Naive thymus-derived CD4-positive, alpha-beta T cell (primary cell): ENCODE data around the gene SOS1. TPM values are rescaled to one million over a fixed set of nuclear protein-coding genes. Genes with fewer than 3 reads are reported as not detected.
"Not testable (repeated sequence)": the region's sequence is repeated elsewhere in the genome, so short reads cannot be mapped to it uniquely, and the experiment has no call there.

ENCODE experiments used
- ATAC-seq: fragments of 150-1000 bp; cut with Tn5 transposase; 2 replicates; pipeline ENCODE4 v1.10.0; 2021; ENCODE audit warnings: mild to moderate bottlenecking, moderate library complexity
- CTCF ChIA-PET: fragments of 350-600 bp; sonication (Branson Sonifier 250); formaldehyde crosslinking; loops from one replicate; lab custom pipeline; 2021; ENCODE audit warnings: antibody characterized with exemption; lab: Charles Lee
- POLR2A ChIA-PET: fragments of 350-600 bp; sonication (Branson Sonifier 250); formaldehyde crosslinking; loops from one replicate; lab custom pipeline; 2021; ENCODE audit warnings: antibody characterized with exemption, inconsistent platforms; lab: Charles Lee
- DNase-seq, 9 donors: peaks; one replicate each; pipeline versions ENCODE4 v3.0.0 to v3.0.0-alpha.2; 2020 to 2022; ENCODE audit warnings: mixed read lengths in 1 of 9
- H3K27ac ChIP-seq: one replicate; pipeline ENCODE4 v1.7.0; 2013; ENCODE audit warnings: mild to moderate bottlenecking, low read depth, low read length, moderate library complexity
- H3K27me3 ChIP-seq, 2 donors: one replicate each; pipeline ENCODE4 v1.7.0; 2013; ENCODE audit warnings: low read length in 2 of 2, mild to moderate bottlenecking in 2 of 2, moderate library complexity in 2 of 2; ENCODE audit not compliant: control insufficient read depth in 2 of 2, insufficient read depth in 2 of 2
- H3K36me3 ChIP-seq, 3 experiments: 1 replicate in 2 of 3; 2 replicates in 1 of 3; pipeline ENCODE4 v1.7.0; 2013; ENCODE audit warnings: low read length in 3 of 3, mild to moderate bottlenecking in 3 of 3, moderate library complexity in 1 of 3; ENCODE audit not compliant: insufficient read depth in 3 of 3, control insufficient read depth in 2 of 3
- H3K4me1 ChIP-seq, 2 donors: one replicate each; pipeline ENCODE4 v1.7.0; 2013; ENCODE audit warnings: low read length in 2 of 2, mild to moderate bottlenecking in 2 of 2, moderate library complexity in 1 of 2; ENCODE audit not compliant: control insufficient read depth in 2 of 2, insufficient read depth in 2 of 2
- H3K4me3 ChIP-seq: 2 replicates; pipeline ENCODE4 v1.7.0; 2013; ENCODE audit warnings: mild to moderate bottlenecking, low read length
- H3K9me3 ChIP-seq, 3 experiments: 1 replicate in 2 of 3; 2 replicates in 1 of 3; pipeline ENCODE4 v1.7.0; 2013; ENCODE audit warnings: low read length in 3 of 3; ENCODE audit not compliant: control insufficient read depth in 2 of 3
- H3K27ac Mint-ChIP-seq, 9 donors: one replicate each; pipeline ENCODE4 v1.8.0; 2020 to 2022; ENCODE audit warnings: mixed read lengths in 9 of 9, mild to moderate bottlenecking in 8 of 9, moderate library complexity in 5 of 9, inconsistent platforms in 2 of 9
- H3K27me3 Mint-ChIP-seq, 5 donors: one replicate each; pipeline ENCODE4 v1.8.0; 2021 to 2022; ENCODE audit warnings: mixed read lengths in 5 of 5, mild to moderate bottlenecking in 1 of 5
- H3K36me3 Mint-ChIP-seq, 5 donors: one replicate each; pipeline ENCODE4 v1.8.0; 2020 to 2022; ENCODE audit warnings: mixed read lengths in 5 of 5, mild to moderate bottlenecking in 3 of 5, inconsistent platforms in 1 of 5
- H3K4me1 Mint-ChIP-seq, 7 donors: one replicate each; pipeline ENCODE4 v1.8.0; 2020 to 2022; ENCODE audit warnings: mixed read lengths in 7 of 7, mild to moderate bottlenecking in 3 of 7, inconsistent platforms in 1 of 7
- H3K4me3 Mint-ChIP-seq, 10 donors: one replicate each; pipeline ENCODE4 v1.8.0; 2020 to 2022; ENCODE audit warnings: mild to moderate bottlenecking in 10 of 10, mixed read lengths in 10 of 10, moderate library complexity in 6 of 10, inconsistent platforms in 2 of 10
- H3K9me3 Mint-ChIP-seq, 11 donors: one replicate each; pipeline ENCODE4 v1.8.0; 2020 to 2022; ENCODE audit warnings: mixed read lengths in 11 of 11, mild to moderate bottlenecking in 4 of 11, inconsistent platforms in 1 of 11, moderate library complexity in 1 of 11
- intact Hi-C, 2 donors: fragments of 100-400 bp; cut with micrococcal nuclease; formaldehyde crosslinking; loops; one replicate each; pipeline ENCODE4 v1.15.1; 2023
- polyA plus RNA-seq, 2 donors: library from polyadenylated mRNA; unstranded; fragments of 300-500 nt; fragmentation: Illumina TruSeq; gene quantifications; one replicate each; pipeline ENCODE4 v1.2.3, GENCODE V29; 2021
- total RNA-seq, 6 experiments: library from RNA in 5 of 6; stranded (reverse) in 5 of 6; gene quantifications; 1 replicate in 5 of 6; 2 replicates in 1 of 6; pipeline ENCODE4 v1.2.3 and lab custom pipeline; 2021 to 2026

SOS1 gene
- total and polyA plus RNA-seq, 7 experiments from 2014 or later = 6.3 to 323 (median 34.8) TPM

DNA sequence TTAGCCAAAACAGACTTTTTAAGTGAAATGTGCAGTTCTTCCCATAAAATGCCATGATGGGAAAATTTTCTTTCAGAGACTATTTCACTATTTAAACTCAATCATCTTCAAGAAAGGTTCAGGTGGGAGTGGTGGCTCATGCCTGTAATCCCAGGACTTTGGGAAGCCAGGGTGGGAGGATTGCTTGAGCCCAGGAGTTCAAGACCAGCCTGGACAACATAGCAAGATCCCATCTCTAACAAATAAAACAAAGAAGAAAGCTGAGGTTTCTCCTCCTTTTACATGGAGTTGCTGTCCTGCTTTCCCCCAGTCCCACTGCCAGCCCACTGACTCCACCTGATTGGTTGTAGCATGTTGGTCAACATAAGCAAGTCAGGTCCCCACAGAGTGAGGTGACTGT, 25.8 kb upstream of the SOS1 start:
- no peak for DNase-seq
- Histone ChIP-seq H3K9me3 (no peaks in the 10 kb centered on the region), H3K27me3 (no peaks in the 10 kb centered on the region), H3K27ac (no peak overlapping the region), H3K4me1 (no peaks in the 10 kb centered on the region), H3K4me3 (no peak overlapping the region), H3K36me3 (no peaks in the 10 kb centered on the region)
- POLR2A ChIA-PET = no interaction called here
- Mint-ChIP-seq H3K36me3 (peaks cover 0 to 9% (median 0%) of the 10 kb centered on the region in 5 donors), H3K27ac (no peak overlapping the region), H3K27me3 (no peaks in the 10 kb centered on the region), H3K4me3 (no peak overlapping the region), H3K4me1 (peaks cover 0 to 39% (median 0%) of the 10 kb centered on the region in 7 donors), H3K9me3 (peaks cover 0 to 2% (median 0%) of the 10 kb centered on the region in 11 donors)
- CTCF ChIA-PET = no interaction called here
- intact Hi-C loops = no loop called here
- ATAC-seq = no peak

DNA sequence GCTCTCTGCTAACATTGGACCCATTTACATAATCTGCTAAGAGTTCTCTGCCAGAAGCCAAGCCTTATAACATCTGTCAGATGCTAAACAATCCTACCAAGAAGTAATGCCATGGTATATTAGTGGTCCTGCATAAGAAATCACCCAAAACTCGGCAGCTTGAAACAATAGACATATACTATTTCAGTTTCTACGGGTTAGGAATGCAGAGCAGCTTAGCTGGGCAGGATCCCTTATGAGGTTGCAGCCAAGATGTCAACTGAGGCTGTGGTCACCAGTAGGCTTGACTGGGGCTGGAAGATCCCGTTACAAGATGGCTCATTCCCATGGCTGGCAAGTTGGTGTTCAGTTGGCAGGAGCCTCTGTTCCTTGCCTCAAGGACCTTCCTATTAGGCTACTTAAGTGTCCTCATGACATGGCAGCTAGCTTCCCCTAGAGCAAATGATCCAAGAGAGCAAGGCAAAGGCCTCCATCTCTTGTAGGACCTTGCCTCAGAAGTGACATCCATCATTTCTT, 25.1 kb upstream of the SOS1 start:
- ChIA-PET POLR2A (no interaction called here), CTCF (no interaction called here)
- DNase-seq (no peak), ATAC-seq (no peak)
- peaks cover 0 to 2% (median 0%) of the 10 kb centered on the region in 11 donors for H3K9me3 Mint-ChIP-seq
- H3K4me1 Mint-ChIP-seq = peaks cover 0 to 45% (median 0%) of the 10 kb centered on the region in 7 donors
- no peaks in the 10 kb centered on the region for H3K9me3 ChIP-seq
- no peak overlapping the region for H3K27ac ChIP-seq
- no peak overlapping the region for H3K4me3 Mint-ChIP-seq
- H3K36me3 Mint-ChIP-seq = peaks cover 0 to 11% (median 0%) of the 10 kb centered on the region in 5 donors
- intact Hi-C loops = no loop called here
- no peak overlapping the region for H3K27ac Mint-ChIP-seq
- no peaks in the 10 kb centered on the region for H3K4me1 ChIP-seq
- no peaks in the 10 kb centered on the region for H3K27me3 Mint-ChIP-seq
- H3K36me3 ChIP-seq = no peaks in the 10 kb centered on the region
- H3K27me3 ChIP-seq = no peaks in the 10 kb centered on the region
- H3K4me3 ChIP-seq = no peak overlapping the region

DNA sequence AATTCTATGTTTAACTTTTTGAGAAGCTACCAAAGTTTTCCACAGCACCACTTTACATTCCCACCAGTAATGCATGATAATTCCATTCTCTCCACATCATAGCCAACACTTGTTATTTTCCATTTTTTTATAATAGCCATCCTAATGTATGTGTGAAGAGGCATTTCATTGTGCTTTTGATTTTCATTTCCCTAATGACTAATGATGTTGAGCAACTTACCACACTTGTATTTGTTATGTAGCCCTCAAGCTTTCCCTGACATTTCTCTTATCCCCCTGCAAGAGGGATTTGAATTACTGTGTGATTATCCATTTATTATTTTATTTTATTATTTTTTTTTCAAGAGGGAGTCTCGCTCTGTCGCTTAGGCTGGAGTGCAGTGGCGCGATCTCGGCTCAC, 23.6 kb upstream of the SOS1 start:
- no peaks in the 10 kb centered on the region for H3K9me3 Mint-ChIP-seq
- intact Hi-C loops = no loop called here
- H3K27me3 Mint-ChIP-seq = no peaks in the 10 kb centered on the region
- Histone ChIP-seq H3K4me1 (peaks cover 0 to 3% of the 10 kb centered on the region in 2 donors), H3K36me3 (no peaks in the 10 kb centered on the region), H3K4me3 (no peak overlapping the region), H3K27ac (no peak overlapping the region), H3K27me3 (no peaks in the 10 kb centered on the region), H3K9me3 (no peaks in the 10 kb centered on the region)
- H3K4me3 Mint-ChIP-seq = no peak overlapping the region
- H3K36me3 Mint-ChIP-seq = peaks cover 0 to 11% (median 0%) of the 10 kb centered on the region in 5 donors
- H3K4me1 Mint-ChIP-seq = peaks cover 0 to 50% (median 0%) of the 10 kb centered on the region in 7 donors
- no peak for ATAC-seq
- no peak for DNase-seq
- ChIA-PET POLR2A (interaction anchor here (1.0 kb wide), 1 partner anchor 24 kb away, joined by 5 read pairs; no protein-coding TSS in a partner anchor), CTCF (no interaction called here)
- H3K27ac Mint-ChIP-seq = no peak overlapping the region

DNA sequence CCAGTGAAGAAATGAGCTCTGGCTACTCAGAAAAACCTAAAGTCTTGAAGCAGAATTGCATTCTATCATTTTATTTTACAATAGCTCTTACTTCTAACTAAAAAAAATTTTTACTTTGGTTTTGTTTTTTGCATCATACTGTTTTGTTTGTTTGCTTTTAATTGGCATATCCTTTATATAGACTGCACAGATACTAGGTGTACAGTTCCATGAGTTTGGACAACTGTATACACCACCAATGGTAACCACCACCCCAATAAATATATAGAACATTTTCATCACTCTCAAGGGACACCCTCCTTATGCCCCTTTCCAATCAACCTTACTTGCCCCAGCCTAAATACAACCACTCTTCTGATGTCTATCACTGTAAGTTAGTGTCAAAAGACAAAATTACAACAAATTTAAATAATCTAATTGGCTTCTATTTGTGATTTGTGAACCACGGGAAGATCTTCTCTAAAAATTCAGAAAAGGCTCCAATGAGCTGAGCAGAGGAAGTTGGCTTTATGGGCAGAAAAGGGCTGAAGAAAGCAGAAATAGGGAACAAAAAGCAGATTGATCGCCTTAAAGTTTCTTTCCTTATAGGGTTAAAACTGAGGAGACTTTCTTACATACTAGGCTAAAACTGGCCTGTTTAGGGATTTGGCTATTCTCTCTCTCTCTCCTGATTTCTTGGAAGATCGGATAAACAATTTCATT, 22.2 kb upstream of the SOS1 start:
- peaks cover 0 to 16% (median 0%) of the 10 kb centered on the region in 5 donors for H3K36me3 Mint-ChIP-seq
- ChIA-PET CTCF (interaction anchor here (0.6 kb wide), 1 partner anchor 26 kb away, joined by 3 read pairs; no protein-coding TSS in a partner anchor), POLR2A (interaction anchor here (1.7 kb wide), 1 partner anchor 18 kb away, joined by 7 read pairs; no protein-coding TSS in a partner anchor)
- no peak for DNase-seq
- Histone ChIP-seq H3K36me3 (no peaks in the 10 kb centered on the region), H3K27ac (no peak overlapping the region), H3K4me3 (no peak overlapping the region), H3K9me3 (no peaks in the 10 kb centered on the region), H3K27me3 (no peaks in the 10 kb centered on the region), H3K4me1 (peaks cover 0 to 3% of the 10 kb centered on the region in 2 donors)
- peak overlapping the region in 1 of 10 donors; percentile 13 for H3K4me3 Mint-ChIP-seq
- H3K27me3 Mint-ChIP-seq = no peaks in the 10 kb centered on the region
- H3K9me3 Mint-ChIP-seq = no peaks in the 10 kb centered on the region
- peak overlapping the region in 2 of 9 donors; percentile 5 to 75 for H3K27ac Mint-ChIP-seq
- peaks cover 0 to 57% (median 5%) of the 10 kb centered on the region in 7 donors for H3K4me1 Mint-ChIP-seq
- intact Hi-C loops = loop anchor here in 1 of 2 donors (1.0 kb wide), 1 partner anchor 73 kb away; no protein-coding TSS in a partner anchor
- no peak for ATAC-seq

DNA sequence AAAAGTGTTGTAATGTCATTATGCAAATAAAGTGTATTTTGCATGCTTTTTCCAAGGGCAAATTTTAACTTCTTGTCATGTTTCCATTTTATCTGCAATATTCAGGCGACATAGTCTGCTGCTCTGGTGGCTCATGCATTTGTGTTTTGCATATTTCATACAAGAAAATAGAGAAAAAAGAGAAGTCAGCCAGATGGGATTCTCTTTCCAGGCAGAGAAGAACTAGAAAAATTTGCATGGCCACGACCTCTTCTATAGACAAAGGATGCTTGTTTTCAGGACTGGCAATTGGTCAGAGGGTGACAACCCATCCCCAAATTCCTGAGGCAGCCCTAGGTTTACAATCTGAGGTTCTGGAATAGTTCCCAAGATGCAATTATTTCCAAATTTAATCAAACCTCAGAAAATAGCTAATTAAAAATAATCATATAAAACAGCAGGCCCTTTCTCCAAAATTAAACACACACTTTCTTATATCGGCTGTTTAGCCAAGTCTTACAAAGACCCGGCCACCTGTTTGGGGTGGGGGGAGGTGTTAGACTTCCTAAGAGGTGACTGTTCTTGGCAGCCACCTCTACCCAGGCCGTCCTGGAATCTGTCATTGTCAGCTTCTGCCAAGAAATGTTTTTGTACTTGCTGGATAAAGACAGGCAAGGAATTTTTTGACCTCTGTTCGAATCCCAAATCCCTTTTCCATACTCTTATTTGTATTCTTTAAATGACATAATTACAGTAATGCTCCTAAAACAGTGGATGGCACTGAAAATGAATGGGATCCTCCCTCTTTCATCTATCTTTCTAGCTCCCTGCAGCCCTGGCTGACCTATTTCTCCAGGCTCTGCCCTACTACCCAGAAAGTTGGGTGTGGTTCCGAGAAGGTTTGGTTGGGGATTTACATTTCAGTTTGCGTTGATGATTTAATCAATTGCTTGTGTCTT, 20.8 kb upstream of the SOS1 start:
- Histone ChIP-seq H3K4me1 (peaks cover 7 to 9% of the 10 kb centered on the region in 2 donors), H3K27me3 (no peaks in the 10 kb centered on the region), H3K27ac (no peak overlapping the region), H3K4me3 (no peak overlapping the region), H3K9me3 (no peaks in the 10 kb centered on the region), H3K36me3 (no peaks in the 10 kb centered on the region)
- intact Hi-C loops = loop anchor here in 1 of 2 donors (1.0 kb wide), 1 partner anchor 75 kb away; no protein-coding TSS in a partner anchor
- peaks cover 0 to 65% (median 16%) of the 10 kb centered on the region in 7 donors for H3K4me1 Mint-ChIP-seq
- ChIA-PET POLR2A (interaction anchor here (1.7 kb wide), 1 partner anchor 17 kb away, joined by 7 read pairs; no protein-coding TSS in a partner anchor), CTCF (no interaction called here)
- peak overlapping the region in 1 of 10 donors; percentile 69 for H3K4me3 Mint-ChIP-seq
- no peak for DNase-seq
- peaks cover 0 to 14% (median 0%) of the 10 kb centered on the region in 5 donors for H3K36me3 Mint-ChIP-seq
- no peaks in the 10 kb centered on the region for H3K9me3 Mint-ChIP-seq
- peak overlapping the region in 1 of 9 donors; percentile 86 for H3K27ac Mint-ChIP-seq
- H3K27me3 Mint-ChIP-seq = no peaks in the 10 kb centered on the region
- ATAC-seq = no peak

DNA sequence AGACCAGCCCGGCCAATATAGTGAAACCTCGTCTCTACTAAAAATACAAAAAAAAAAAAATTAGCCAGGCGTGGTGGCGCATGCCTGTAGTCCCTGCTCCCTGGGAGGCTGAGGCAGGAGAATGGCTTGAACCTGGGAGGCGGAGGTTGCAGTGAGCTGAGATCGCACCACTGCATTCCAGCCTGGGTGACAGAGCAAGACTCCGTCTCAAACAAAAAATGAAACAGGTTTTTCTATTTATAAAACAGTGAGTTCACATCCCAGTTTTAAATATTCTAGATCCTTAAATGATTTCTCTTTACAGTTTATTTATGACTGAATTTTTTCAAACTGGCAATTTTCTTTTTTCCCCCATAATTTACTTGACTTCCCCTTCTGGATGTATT, 20.1 kb upstream of the SOS1 start:
- H3K27me3 Mint-ChIP-seq, DNase-seq, intact Hi-C loops, H3K4me3 ChIP-seq, H3K27ac ChIP-seq, H3K36me3 ChIP-seq, H3K9me3 Mint-ChIP-seq, H3K27me3 ChIP-seq, H3K9me3 ChIP-seq, ATAC-seq, POLR2A ChIA-PET, CTCF ChIA-PET: not testable (repeated sequence)
- H3K27ac Mint-ChIP-seq = peak overlapping the region in 1 of 9 donors; percentile 86
- H3K4me1 ChIP-seq = peaks cover 11 to 15% of the 10 kb centered on the region in 2 donors
- H3K4me3 Mint-ChIP-seq = peak overlapping the region in 1 of 10 donors; percentile 26
- H3K36me3 Mint-ChIP-seq = peaks cover 0 to 16% (median 0%) of the 10 kb centered on the region in 5 donors
- H3K4me1 Mint-ChIP-seq = peaks cover 4 to 71% (median 22%) of the 10 kb centered on the region in 7 donors
